ENCODE results near the gene CLCN3. TPM values are rescaled to one million over a fixed set of nuclear protein-coding genes. Genes with fewer than 3 reads are reported as not detected.
"Not testable (repeated sequence)": the region's sequence is repeated elsewhere in the genome, so short reads cannot be mapped to it uniquely, and the experiment has no call there.

The CLCN3 gene
- total RNA-seq, 3 donors from 2014 or later: 68.2 to 127 (median 125) TPM

DNA sequence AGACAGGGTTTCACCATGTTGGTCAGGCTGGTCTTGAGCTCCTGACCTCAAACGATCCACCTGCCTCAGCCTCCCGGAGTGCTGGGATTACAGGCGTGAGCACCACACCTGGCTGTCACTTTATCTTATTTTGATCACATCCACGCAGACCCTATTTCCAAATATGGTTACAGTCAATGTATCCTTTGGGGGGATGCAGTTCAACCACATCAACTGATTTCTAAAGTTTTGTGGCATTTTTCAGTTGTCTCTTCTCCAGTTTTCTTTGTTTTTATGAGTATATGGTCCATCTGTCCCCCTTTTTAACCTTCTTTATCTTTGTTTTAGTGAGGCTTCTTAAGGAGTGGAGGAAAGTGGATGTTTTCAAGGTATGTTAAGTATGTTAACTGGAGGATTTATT is 141.5 kb downstream of the CLCN3 start:
- no peaks in the 10 kb centered on the region for H3K36me3 ChIP-seq (ENCODE audit: low read depth)
- DNase-seq (no peak), ATAC-seq (no peak)
- intact Hi-C loops (cut with DNase I, micrococcal nuclease): no loop called here
- H3K9me3 ChIP-seq: no peaks in the 10 kb centered on the region
- peaks cover 7% of the 10 kb centered on the region for H3K4me1 ChIP-seq (ENCODE audit: low read depth)
- no peak overlapping the region for H3K4me3 ChIP-seq
- TF ChIP-seq, protein P1, sequence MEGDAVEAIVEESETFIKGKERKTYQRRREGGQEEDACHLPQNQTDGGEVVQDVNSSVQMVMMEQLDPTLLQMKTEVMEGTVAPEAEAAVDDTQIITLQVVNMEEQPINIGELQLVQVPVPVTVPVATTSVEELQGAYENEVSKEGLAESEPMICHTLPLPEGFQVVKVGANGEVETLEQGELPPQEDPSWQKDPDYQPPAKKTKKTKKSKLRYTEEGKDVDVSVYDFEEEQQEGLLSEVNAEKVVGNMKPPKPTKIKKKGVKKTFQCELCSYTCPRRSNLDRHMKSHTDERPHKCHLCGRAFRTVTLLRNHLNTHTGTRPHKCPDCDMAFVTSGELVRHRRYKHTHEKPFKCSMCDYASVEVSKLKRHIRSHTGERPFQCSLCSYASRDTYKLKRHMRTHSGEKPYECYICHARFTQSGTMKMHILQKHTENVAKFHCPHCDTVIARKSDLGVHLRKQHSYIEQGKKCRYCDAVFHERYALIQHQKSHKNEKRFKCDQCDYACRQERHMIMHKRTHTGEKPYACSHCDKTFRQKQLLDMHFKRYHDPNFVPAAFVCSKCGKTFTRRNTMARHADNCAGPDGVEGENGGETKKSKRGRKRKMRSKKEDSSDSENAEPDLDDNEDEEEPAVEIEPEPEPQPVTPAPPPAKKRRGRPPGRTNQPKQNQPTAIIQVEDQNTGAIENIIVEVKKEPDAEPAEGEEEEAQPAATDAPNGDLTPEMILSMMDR (IDR thresholded peaks at IDR 0.05): no peak

GRCh38 chr4:169765835-169766234 is 145.5 kb downstream of the CLCN3 start:
- no peak for DNase-seq
- Histone ChIP-seq H3K4me3 (no peak overlapping the region), H3K4me1 (ENCODE audit: low read depth) (no peaks in the 10 kb centered on the region), H3K9me3 (no peaks in the 10 kb centered on the region), H3K36me3 (ENCODE audit: low read depth) (no peaks in the 10 kb centered on the region)
- no peak for ATAC-seq
- intact Hi-C loops (cut with DNase I, micrococcal nuclease): no loop called here
- TF ChIP-seq, protein P1 (IDR thresholded peaks at IDR 0.05): no peak

DNA sequence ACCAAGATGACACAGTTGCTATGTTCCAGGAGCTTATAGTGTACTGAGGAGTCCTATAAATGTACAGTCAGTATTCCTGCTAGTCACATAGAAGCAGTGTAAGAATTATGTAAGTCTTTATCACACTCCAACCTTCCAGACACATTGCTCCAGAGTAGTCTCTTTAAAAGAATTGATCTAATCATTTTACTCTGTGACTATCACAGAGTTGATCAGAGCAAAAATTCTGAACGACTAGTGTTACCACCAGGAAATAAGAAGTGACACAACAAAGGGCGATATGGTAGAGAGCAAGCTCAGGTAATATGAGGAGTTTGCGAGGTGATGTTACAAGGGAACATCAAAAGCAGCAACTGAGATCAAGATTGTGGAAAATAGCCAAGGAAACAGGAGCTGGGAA is 146.4 kb downstream of the CLCN3 start:
- no peak for ATAC-seq
- no peaks in the 10 kb centered on the region for H3K4me1 ChIP-seq (ENCODE audit: low read depth)
- DNase-seq: no peak
- intact Hi-C loops (cut with DNase I, micrococcal nuclease): no loop called here
- TF ChIP-seq, protein P1 (IDR thresholded peaks at IDR 0.05): no peak
- no peak overlapping the region for H3K4me3 ChIP-seq
- no peaks in the 10 kb centered on the region for H3K9me3 ChIP-seq
- no peaks in the 10 kb centered on the region for H3K36me3 ChIP-seq (ENCODE audit: low read depth)

- H3K36me3 ChIP-seq (ENCODE audit: low read depth): no peaks in the 10 kb centered on the region
Measured at GRCh38 chr4:169768385-169768784, 148.0 kb downstream of the CLCN3 start.

GRCh38 chr4:169770416-169770815 is 150.0 kb downstream of the CLCN3 start:
- intact Hi-C loops (cut with DNase I, micrococcal nuclease): no loop called here
- H3K9me3 ChIP-seq: no peaks in the 10 kb centered on the region
- TF ChIP-seq, protein P1 (IDR thresholded peaks at IDR 0.05): no peak
- no peak overlapping the region for H3K4me3 ChIP-seq
- no peak for DNase-seq
- H3K4me1 ChIP-seq (ENCODE audit: low read depth): no peaks in the 10 kb centered on the region
- ATAC-seq: no peak
- no peaks in the 10 kb centered on the region for H3K36me3 ChIP-seq (ENCODE audit: low read depth)

More at GRCh38 chr4:169768385-169768784, 148.0 kb downstream of the CLCN3 start:
- no peak for ATAC-seq
- Histone ChIP-seq H3K4me1 (ENCODE audit: low read depth) (no peaks in the 10 kb centered on the region), H3K4me3 (no peak overlapping the region), H3K9me3 (no peaks in the 10 kb centered on the region)
- DNase-seq: no peak
- TF ChIP-seq, protein P1 (IDR thresholded peaks at IDR 0.05): no peak
- intact Hi-C loops (cut with DNase I, micrococcal nuclease): no loop called here

GRCh38 chr4:169771556-169772080 is 151.2 kb downstream of the CLCN3 start:
- H3K4me3 ChIP-seq; H3K4me1 ChIP-seq (ENCODE audit: low read depth); H3K9me3 ChIP-seq; H3K36me3 ChIP-seq (ENCODE audit: low read depth); intact Hi-C loops (cut with DNase I, micrococcal nuclease); ATAC-seq; DNase-seq: not testable (repeated sequence)

Other genes with a start within 250 kb of the CLCN3 start
- gene NEK1, start 8.0 kb upstream of the CLCN3 start, total RNA-seq: 10 to 100 TPM in 2 of 3 donors, 1 to 10 TPM in 1; 8.2 to 16.6 (median 10.8) TPM
- gene HPF1, start 137.4 kb downstream of the CLCN3 start, total RNA-seq: 10 to 100 TPM; 11.1 to 23.8 (median 14.1) TPM